Vagina (tissue), 2 donors: ENCODE data around the gene PAX9. TPM values are rescaled to one million over a fixed set of nuclear protein-coding genes. Genes with fewer than 3 reads are reported as not detected.

Experiments used
- DNase-seq, 2 donors: peaks; one replicate each; pipeline ENCODE4 v3.0.0-alpha.2; 2017; ENCODE audit errors: extremely low spot score in 2 of 2
- H3K27ac ChIP-seq: fragments of 200-600 bp; sonication (generic); one replicate; pipeline ENCODE4 v1.5.1; 2019
- H3K27me3 ChIP-seq: fragments of 200-600 bp; sonication (generic); one replicate; pipeline ENCODE4 v1.5.1; 2019
- H3K36me3 ChIP-seq, 2 donors: fragments of 200-600 bp; sonication (generic); one replicate each; pipeline ENCODE4 v1.5.1; 2017 to 2019
- H3K4me1 ChIP-seq: fragments of 200-600 bp; sonication (generic); one replicate; pipeline ENCODE4 v1.5.1; 2019
- H3K4me3 ChIP-seq, 2 donors: fragments of 200-600 bp; sonication (generic); 1 replicate in 1 of 2; 2 replicates in 1 of 2; pipeline ENCODE4 v1.5.1; 2016 to 2019
- H3K9me3 ChIP-seq: fragments of 200-600 bp; sonication (generic); one replicate; pipeline ENCODE4 v1.5.1; 2019
- CTCF ChIP-seq, 3 experiments: fragments of 450-650 bp in 2 of 3; fragments of 200-600 bp in 1 of 3; sonication (generic) in 1 of 3; IDR thresholded peaks; one replicate each; pipeline ENCODE4 v1.5.1; 2017 to 2019; ENCODE audit warnings: antibody characterized with exemption in 3 of 3, mild to moderate bottlenecking in 2 of 3, moderate library complexity in 2 of 3
- POLR2A ChIP-seq, 2 donors: fragments of 450-650 bp; IDR thresholded peaks; one replicate each; pipeline ENCODE4 v1.6.1; 2017; ENCODE audit warnings: antibody characterized with exemption in 2 of 2, mild to moderate bottlenecking in 2 of 2, moderate library complexity in 2 of 2
- POLR2AphosphoS5 ChIP-seq, 2 donors: sonication (generic); formaldehyde crosslinking; IDR thresholded peaks; one replicate each; pipeline ENCODE4 v1.9.0; 2017; ENCODE audit warnings: antibody characterized with exemption in 2 of 2, mild to moderate bottlenecking in 2 of 2, low read depth in 1 of 2; ENCODE audit not compliant: insufficient read depth in 1 of 2
- intact Hi-C: fragments of 100-400 bp; cut with DNase I; formaldehyde crosslinking; loops from one replicate; pipeline ENCODE4 v1.15.1; 2023
- total RNA-seq: library from RNA; depleted of rRNA; stranded (reverse); fragments of >200 nt; gene quantifications from one replicate; pipeline ENCODE4 v1.2.3, GENCODE V29; 2016

PAX9 gene
- total RNA-seq, 1 donor from 2014 or later = 1.5 TPM

GRCh38 chr14:36625014-36625413 lies 36.6 kb upstream of the PAX9 start:
- TF ChIP-seq CTCF (IDR thresholded peaks at IDR 0.05) (no peak), POLR2AphosphoS5 (IDR thresholded peaks at IDR 0.05; ENCODE audit: insufficient read depth in 1 of 2, low read depth in 1 of 2) (no peak), POLR2A (IDR thresholded peaks at IDR 0.05) (no peak)
- Histone ChIP-seq H3K4me1 (no peaks in the 10 kb centered on the region), H3K27me3 (no peaks in the 10 kb centered on the region), H3K4me3 (no peak overlapping the region), H3K27ac (no peak overlapping the region), H3K36me3 (no peaks in the 10 kb centered on the region), H3K9me3 (no peaks in the 10 kb centered on the region)
- no peak for DNase-seq
- intact Hi-C loops = no loop called here

- no peak for TF ChIP-seq POLR2AphosphoS5 (IDR thresholded peaks at IDR 0.05; ENCODE audit: insufficient read depth in 1 of 2, low read depth in 1 of 2)
- TF ChIP-seq POLR2A (IDR thresholded peaks at IDR 0.05) = no peak
- TF ChIP-seq CTCF (IDR thresholded peaks at IDR 0.05) = no peak
- Histone ChIP-seq H3K4me1 (no peaks in the 10 kb centered on the region), H3K36me3 (no peaks in the 10 kb centered on the region), H3K4me3 (no peak overlapping the region), H3K27ac (no peak overlapping the region), H3K9me3 (no peaks in the 10 kb centered on the region), H3K27me3 (no peaks in the 10 kb centered on the region)
- intact Hi-C loops = no loop called here
- no peak for DNase-seq
These were observed 36.2 kb upstream of the PAX9 start for GRCh38 chr14:36625436-36625835.

- Histone ChIP-seq H3K36me3 (no peaks in the 10 kb centered on the region), H3K27ac (no peak overlapping the region), H3K9me3 (no peaks in the 10 kb centered on the region), H3K4me3 (no peak overlapping the region), H3K27me3 (no peaks in the 10 kb centered on the region), H3K4me1 (no peaks in the 10 kb centered on the region)
- DNase-seq = no peak
- intact Hi-C loops = no loop called here
- no peak for TF ChIP-seq POLR2A (IDR thresholded peaks at IDR 0.05)
- no peak for TF ChIP-seq POLR2AphosphoS5 (IDR thresholded peaks at IDR 0.05; ENCODE audit: insufficient read depth in 1 of 2, low read depth in 1 of 2)
These were observed 35.5 kb upstream of the PAX9 start for GRCh38 chr14:36626151-36626550.

- H3K27ac ChIP-seq = no peak overlapping the region
- intact Hi-C loops = no loop called here
- no peaks in the 10 kb centered on the region for H3K27me3 ChIP-seq
These were observed 33.7 kb upstream of the PAX9 start for GRCh38 chr14:36627981-36628380.

GRCh38 chr14:36633580-36633979 lies 28.1 kb upstream of the PAX9 start:
- no peak for DNase-seq
- H3K4me1 ChIP-seq = no peaks in the 10 kb centered on the region
- no peaks in the 10 kb centered on the region for H3K36me3 ChIP-seq
- H3K4me3 ChIP-seq = no peak overlapping the region
- H3K27me3 ChIP-seq = no peaks in the 10 kb centered on the region
- intact Hi-C loops = no loop called here
- no peak overlapping the region for H3K27ac ChIP-seq
- TF ChIP-seq POLR2AphosphoS5 (IDR thresholded peaks at IDR 0.05; ENCODE audit: insufficient read depth in 1 of 2, low read depth in 1 of 2) (no peak), POLR2A (IDR thresholded peaks at IDR 0.05) (no peak), CTCF (IDR thresholded peaks at IDR 0.05) (no peak)
- no peaks in the 10 kb centered on the region for H3K9me3 ChIP-seq

More at GRCh38 chr14:36627981-36628380, 33.7 kb upstream of the PAX9 start:
- no peaks in the 10 kb centered on the region for H3K4me1 ChIP-seq
- no peaks in the 10 kb centered on the region for H3K36me3 ChIP-seq
- no peaks in the 10 kb centered on the region for H3K9me3 ChIP-seq
- DNase-seq = no peak
- no peak overlapping the region for H3K4me3 ChIP-seq
- TF ChIP-seq POLR2AphosphoS5 (IDR thresholded peaks at IDR 0.05; ENCODE audit: insufficient read depth in 1 of 2, low read depth in 1 of 2) = no peak
- TF ChIP-seq POLR2A (IDR thresholded peaks at IDR 0.05) = no peak
- no peak for TF ChIP-seq CTCF (IDR thresholded peaks at IDR 0.05)
